ENCODE results near the gene FUCA1. TPM values are rescaled to one million over a fixed set of nuclear protein-coding genes. Genes with fewer than 3 reads are reported as not detected.

The FUCA1 gene
- total and polyA plus RNA-seq, 10 of the 15 experiments (the other 5 are each of a cell fraction or from before 2014, with no cell fraction given) = 33.3 to 117 (median 52.6) TPM

- TF ChIP-seq, protein P1, sequence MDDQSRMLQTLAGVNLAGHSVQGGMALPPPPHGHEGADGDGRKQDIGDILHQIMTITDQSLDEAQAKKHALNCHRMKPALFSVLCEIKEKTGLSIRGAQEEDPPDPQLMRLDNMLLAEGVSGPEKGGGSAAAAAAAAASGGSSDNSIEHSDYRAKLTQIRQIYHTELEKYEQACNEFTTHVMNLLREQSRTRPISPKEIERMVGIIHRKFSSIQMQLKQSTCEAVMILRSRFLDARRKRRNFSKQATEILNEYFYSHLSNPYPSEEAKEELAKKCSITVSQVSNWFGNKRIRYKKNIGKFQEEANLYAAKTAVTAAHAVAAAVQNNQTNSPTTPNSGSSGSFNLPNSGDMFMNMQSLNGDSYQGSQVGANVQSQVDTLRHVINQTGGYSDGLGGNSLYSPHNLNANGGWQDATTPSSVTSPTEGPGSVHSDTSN (IDR thresholded peaks at IDR 0.05; ENCODE audit: insufficient replicate concordance, low read depth, low read length) = no peak
- TF ChIP-seq NR2F1 (conservative IDR thresholded peaks at IDR 0.05) (no peak), POLR2AphosphoS2 (IDR thresholded peaks at IDR 0.05; ENCODE audit: low read depth, low read length) (no peak), SMC3 (IDR thresholded peaks at IDR 0.05; ENCODE audit: borderline replicate concordance, low read length) (0 out of 2 replicates have a peak, but pooled peaks have one; percentile 11), ATF3 (IDR thresholded peaks at IDR 0.05; ENCODE audit: borderline replicate concordance, extremely low read depth, low read depth, low read length) (no peak), NFYB (IDR thresholded peaks at IDR 0.05; ENCODE audit: insufficient read depth, low read depth, low read length) (no peak), E2F8 (IDR thresholded peaks at IDR 0.05; ENCODE audit: low read depth, partially characterized antibody) (no peak), TARDBP (IDR thresholded peaks at IDR 0.05; ENCODE audit: borderline replicate concordance) (no peak), HDAC2 (IDR thresholded peaks at IDR 0.05) (no peak), HSF1 (IDR thresholded peaks at IDR 0.05; ENCODE audit: low read depth, low read length) (no peak), BACH1 (IDR thresholded peaks at IDR 0.05; ENCODE audit: borderline replicate concordance) (peak; percentile 40; the same call in 1 of the 2 replicates), SREBF1 (IDR thresholded peaks at IDR 0.05; ENCODE audit: low read length) (no peak)
- TF ChIP-seq, protein P2, sequence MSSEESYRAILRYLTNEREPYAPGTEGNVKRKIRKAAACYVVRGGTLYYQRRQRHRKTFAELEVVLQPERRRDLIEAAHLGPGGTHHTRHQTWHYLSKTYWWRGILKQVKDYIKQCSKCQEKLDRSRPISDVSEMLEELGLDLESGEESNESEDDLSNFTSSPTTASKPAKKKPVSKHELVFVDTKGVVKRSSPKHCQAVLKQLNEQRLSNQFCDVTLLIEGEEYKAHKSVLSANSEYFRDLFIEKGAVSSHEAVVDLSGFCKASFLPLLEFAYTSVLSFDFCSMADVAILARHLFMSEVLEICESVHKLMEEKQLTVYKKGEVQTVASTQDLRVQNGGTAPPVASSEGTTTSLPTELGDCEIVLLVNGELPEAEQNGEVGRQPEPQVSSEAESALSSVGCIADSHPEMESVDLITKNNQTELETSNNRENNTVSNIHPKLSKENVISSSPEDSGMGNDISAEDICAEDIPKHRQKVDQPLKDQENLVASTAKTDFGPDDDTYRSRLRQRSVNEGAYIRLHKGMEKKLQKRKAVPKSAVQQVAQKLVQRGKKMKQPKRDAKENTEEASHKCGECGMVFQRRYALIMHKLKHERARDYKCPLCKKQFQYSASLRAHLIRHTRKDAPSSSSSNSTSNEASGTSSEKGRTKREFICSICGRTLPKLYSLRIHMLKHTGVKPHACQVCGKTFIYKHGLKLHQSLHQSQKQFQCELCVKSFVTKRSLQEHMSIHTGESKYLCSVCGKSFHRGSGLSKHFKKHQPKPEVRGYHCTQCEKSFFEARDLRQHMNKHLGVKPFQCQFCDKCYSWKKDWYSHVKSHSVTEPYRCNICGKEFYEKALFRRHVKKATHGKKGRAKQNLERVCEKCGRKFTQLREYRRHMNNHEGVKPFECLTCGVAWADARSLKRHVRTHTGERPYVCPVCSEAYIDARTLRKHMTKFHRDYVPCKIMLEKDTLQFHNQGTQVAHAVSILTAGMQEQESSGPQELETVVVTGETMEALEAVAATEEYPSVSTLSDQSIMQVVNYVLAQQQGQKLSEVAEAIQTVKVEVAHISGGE (CRISPR knock-in tag; IDR thresholded peaks at IDR 0.05) = no peak
- TF ChIP-seq, protein P3, sequence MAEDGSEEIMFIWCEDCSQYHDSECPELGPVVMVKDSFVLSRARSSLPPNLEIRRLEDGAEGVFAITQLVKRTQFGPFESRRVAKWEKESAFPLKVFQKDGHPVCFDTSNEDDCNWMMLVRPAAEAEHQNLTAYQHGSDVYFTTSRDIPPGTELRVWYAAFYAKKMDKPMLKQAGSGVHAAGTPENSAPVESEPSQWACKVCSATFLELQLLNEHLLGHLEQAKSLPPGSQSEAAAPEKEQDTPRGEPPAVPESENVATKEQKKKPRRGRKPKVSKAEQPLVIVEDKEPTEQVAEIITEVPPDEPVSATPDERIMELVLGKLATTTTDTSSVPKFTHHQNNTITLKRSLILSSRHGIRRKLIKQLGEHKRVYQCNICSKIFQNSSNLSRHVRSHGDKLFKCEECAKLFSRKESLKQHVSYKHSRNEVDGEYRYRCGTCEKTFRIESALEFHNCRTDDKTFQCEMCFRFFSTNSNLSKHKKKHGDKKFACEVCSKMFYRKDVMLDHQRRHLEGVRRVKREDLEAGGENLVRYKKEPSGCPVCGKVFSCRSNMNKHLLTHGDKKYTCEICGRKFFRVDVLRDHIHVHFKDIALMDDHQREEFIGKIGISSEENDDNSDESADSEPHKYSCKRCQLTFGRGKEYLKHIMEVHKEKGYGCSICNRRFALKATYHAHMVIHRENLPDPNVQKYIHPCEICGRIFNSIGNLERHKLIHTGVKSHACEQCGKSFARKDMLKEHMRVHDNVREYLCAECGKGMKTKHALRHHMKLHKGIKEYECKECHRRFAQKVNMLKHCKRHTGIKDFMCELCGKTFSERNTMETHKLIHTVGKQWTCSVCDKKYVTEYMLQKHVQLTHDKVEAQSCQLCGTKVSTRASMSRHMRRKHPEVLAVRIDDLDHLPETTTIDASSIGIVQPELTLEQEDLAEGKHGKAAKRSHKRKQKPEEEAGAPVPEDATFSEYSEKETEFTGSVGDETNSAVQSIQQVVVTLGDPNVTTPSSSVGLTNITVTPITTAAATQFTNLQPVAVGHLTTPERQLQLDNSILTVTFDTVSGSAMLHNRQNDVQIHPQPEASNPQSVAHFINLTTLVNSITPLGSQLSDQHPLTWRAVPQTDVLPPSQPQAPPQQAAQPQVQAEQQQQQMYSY (CRISPR knock-in tag; IDR thresholded peaks at IDR 0.05) = no peak
Observed at GRCh38 chr1:23825762-23826522, 42.1 kb downstream of the FUCA1 start (continued).
